ENCODE measurements around the gene BBS5.

Gene BBS5

DNA sequence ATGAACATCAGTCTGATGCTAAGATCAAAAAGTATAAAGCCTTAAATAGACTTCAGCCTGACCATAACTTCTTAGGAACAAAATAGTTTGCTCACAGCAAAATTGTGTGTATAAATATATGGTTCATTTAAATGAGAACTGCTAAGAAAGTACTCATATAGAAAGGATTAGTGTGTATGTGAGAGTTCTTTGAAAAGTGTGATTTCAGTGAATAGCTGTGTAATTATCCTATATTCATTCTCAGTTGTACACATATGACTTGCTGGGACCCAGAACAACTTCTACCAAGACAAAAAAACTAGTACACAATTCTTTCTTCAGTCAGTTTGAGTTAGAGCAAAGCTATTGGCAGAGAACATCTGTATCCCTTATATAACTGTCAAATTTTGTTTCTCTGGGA lies 7.2 kb downstream of the BBS5 start:
- H3K36me3 ChIP-seq (ENCODE audit: control insufficient read depth in 2 of 2, insufficient read depth in 1 of 2, low read length in 2 of 2): peaks cover 14 to 41% of the 10 kb centered on the region in 2 experiments
- H3K27ac ChIP-seq (ENCODE audit: extremely low read depth, low read depth, low read length): no peak overlapping the region
- H3K4me3 ChIP-seq (ENCODE audit: low read depth, low read length): no peak overlapping the region
- ChIA-PET CTCF (interaction anchor here (1.1 kb wide), 1 partner anchor 22 kb away, joined by 3 read pairs; no protein-coding TSS in a partner anchor), POLR2A (no interaction called here)
- H3K4me1 ChIP-seq (ENCODE audit: control insufficient read depth, insufficient read depth, low read length): no peaks in the 10 kb centered on the region
- H3K9me3 ChIP-seq (ENCODE audit: control insufficient read depth, insufficient read depth, low read depth, low read length): no peaks in the 10 kb centered on the region
- TF ChIP-seq, protein P1, sequence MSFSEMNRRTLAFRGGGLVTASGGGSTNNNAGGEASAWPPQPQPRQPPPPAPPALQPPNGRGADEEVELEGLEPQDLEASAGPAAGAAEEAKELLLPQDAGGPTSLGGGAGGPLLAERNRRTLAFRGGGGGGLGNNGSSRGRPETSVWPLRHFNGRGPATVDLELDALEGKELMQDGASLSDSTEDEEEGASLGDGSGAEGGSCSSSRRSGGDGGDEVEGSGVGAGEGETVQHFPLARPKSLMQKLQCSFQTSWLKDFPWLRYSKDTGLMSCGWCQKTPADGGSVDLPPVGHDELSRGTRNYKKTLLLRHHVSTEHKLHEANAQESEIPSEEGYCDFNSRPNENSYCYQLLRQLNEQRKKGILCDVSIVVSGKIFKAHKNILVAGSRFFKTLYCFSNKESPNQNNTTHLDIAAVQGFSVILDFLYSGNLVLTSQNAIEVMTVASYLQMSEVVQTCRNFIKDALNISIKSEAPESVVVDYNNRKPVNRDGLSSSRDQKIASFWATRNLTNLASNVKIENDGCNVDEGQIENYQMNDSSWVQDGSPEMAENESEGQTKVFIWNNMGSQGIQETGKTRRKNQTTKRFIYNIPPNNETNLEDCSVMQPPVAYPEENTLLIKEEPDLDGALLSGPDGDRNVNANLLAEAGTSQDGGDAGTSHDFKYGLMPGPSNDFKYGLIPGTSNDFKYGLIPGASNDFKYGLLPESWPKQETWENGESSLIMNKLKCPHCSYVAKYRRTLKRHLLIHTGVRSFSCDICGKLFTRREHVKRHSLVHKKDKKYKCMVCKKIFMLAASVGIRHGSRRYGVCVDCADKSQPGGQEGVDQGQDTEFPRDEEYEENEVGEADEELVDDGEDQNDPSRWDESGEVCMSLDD (tag by site-specific recombination; IDR thresholded peaks at IDR 0.05): no peak
- TF ChIP-seq ZFP69B (tag by site-specific recombination; IDR thresholded peaks at IDR 0.05): no peak
- no peak for TF ChIP-seq KLF10 (tag by site-specific recombination; IDR thresholded peaks at IDR 0.05)
- TF ChIP-seq ZNF791 (tag by site-specific recombination; IDR thresholded peaks at IDR 0.05): no peak
- no peak for TF ChIP-seq ZNF248 (tag by site-specific recombination; IDR thresholded peaks at IDR 0.05)
- TF ChIP-seq ZNF214 (tag by site-specific recombination; IDR thresholded peaks at IDR 0.05; ENCODE audit: borderline replicate concordance): no peak
- TF ChIP-seq PRDM1 (tag by site-specific recombination; IDR thresholded peaks at IDR 0.05): no peak
- TF ChIP-seq ZNF670 (tag by site-specific recombination; IDR thresholded peaks at IDR 0.05; ENCODE audit: low read depth): no peak
- no peak for TF ChIP-seq ZNF221 (tag by site-specific recombination; IDR thresholded peaks at IDR 0.05; ENCODE audit: borderline replicate concordance)
- TF ChIP-seq, protein P2, sequence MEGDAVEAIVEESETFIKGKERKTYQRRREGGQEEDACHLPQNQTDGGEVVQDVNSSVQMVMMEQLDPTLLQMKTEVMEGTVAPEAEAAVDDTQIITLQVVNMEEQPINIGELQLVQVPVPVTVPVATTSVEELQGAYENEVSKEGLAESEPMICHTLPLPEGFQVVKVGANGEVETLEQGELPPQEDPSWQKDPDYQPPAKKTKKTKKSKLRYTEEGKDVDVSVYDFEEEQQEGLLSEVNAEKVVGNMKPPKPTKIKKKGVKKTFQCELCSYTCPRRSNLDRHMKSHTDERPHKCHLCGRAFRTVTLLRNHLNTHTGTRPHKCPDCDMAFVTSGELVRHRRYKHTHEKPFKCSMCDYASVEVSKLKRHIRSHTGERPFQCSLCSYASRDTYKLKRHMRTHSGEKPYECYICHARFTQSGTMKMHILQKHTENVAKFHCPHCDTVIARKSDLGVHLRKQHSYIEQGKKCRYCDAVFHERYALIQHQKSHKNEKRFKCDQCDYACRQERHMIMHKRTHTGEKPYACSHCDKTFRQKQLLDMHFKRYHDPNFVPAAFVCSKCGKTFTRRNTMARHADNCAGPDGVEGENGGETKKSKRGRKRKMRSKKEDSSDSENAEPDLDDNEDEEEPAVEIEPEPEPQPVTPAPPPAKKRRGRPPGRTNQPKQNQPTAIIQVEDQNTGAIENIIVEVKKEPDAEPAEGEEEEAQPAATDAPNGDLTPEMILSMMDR (tag by site-specific recombination; IDR thresholded peaks at IDR 0.05): no peak
- no peak for TF ChIP-seq ZNF544 (tag by site-specific recombination; IDR thresholded peaks at IDR 0.05)
- TF ChIP-seq ZNF501 (tag by site-specific recombination; IDR thresholded peaks at IDR 0.05): no peak
- TF ChIP-seq, protein P3, sequence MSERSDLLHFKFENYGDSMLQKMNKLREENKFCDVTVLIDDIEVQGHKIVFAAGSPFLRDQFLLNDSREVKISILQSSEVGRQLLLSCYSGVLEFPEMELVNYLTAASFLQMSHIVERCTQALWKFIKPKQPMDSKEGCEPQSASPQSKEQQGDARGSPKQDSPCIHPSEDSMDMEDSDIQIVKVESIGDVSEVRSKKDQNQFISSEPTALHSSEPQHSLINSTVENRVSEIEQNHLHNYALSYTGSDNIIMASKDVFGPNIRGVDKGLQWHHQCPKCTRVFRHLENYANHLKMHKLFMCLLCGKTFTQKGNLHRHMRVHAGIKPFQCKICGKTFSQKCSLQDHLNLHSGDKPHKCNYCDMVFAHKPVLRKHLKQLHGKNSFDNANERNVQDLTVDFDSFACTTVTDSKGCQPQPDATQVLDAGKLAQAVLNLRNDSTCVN (tag by site-specific recombination; optimal IDR thresholded peaks at IDR 0.05): no peak
- no peak for TF ChIP-seq ZNF274 (IDR thresholded peaks at IDR 0.05; ENCODE audit: low read length)
- TF ChIP-seq ZNF274 (tag by site-specific recombination; IDR thresholded peaks at IDR 0.05; ENCODE audit: borderline replicate concordance): no peak

DNA sequence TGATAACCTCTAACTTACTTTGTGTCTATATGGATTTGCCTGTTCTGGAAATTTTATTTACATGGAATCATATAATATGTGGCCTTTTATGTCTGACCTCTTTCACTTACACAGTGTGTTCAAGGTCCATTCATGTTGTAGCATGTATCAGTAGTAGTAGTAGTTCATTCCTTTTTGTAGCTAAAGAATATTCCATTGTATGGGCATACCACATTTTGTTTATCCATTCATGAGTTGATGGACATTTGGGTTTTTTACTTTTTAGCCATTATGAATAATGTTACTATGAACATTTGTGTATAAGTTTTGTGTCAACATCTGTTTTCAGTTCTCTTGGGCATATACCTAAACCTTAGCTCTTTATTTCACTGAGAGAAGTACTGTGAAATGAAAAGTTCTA lies 11.5 kb downstream of the BBS5 start:
- H3K9me3 ChIP-seq (ENCODE audit: control insufficient read depth, insufficient read depth, low read depth, low read length): no peaks in the 10 kb centered on the region
- ChIA-PET CTCF (no interaction called here), POLR2A (no interaction called here)

DNA sequence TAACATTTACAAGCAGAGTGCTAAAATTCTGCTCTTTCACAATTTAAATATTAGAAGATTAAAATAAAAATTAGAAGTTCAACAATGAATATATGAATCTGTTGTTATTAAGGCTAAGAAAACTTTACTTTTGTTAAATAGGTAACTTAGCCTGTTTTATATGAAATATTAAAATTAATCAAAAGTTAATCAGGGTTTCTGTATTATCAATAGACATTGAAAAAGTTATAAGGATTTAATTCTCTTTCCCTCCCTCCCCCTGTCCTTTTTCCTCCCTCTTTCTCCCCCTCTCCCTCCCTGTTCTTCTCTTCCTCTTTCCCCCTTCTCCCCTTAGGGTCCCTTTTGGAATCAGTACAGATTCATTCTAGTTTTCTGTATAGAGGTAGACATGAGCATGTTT lies 12.1 kb downstream of the BBS5 start:
- ChIA-PET CTCF (no interaction called here), POLR2A (no interaction called here)
- H3K9me3 ChIP-seq (ENCODE audit: control insufficient read depth, insufficient read depth, low read depth, low read length): no peaks in the 10 kb centered on the region
- H3K4me3 ChIP-seq (ENCODE audit: low read depth, low read length): no peak overlapping the region
- peaks cover 11 to 12% of the 10 kb centered on the region in 2 experiments for H3K36me3 ChIP-seq (ENCODE audit: control insufficient read depth in 2 of 2, insufficient read depth in 1 of 2, low read length in 2 of 2)
- no peaks in the 10 kb centered on the region for H3K4me1 ChIP-seq (ENCODE audit: control insufficient read depth, insufficient read depth, low read length)
- H3K27ac ChIP-seq (ENCODE audit: extremely low read depth, low read depth, low read length): no peak overlapping the region
- TF ChIP-seq ZBTB1 (tag by site-specific recombination; IDR thresholded peaks at IDR 0.05) (no peak), ZNF366 (tag by site-specific recombination; conservative IDR thresholded peaks at IDR 0.05) (no peak), ZNF544 (tag by site-specific recombination; IDR thresholded peaks at IDR 0.05) (no peak), ZNF37A (tag by site-specific recombination; IDR thresholded peaks at IDR 0.05) (no peak), ZNF600 (tag by site-specific recombination; IDR thresholded peaks at IDR 0.05) (no peak), BCL11B (tag by site-specific recombination; IDR thresholded peaks at IDR 0.05; ENCODE audit: low read depth) (no peak)
- TF ChIP-seq, protein P4, sequence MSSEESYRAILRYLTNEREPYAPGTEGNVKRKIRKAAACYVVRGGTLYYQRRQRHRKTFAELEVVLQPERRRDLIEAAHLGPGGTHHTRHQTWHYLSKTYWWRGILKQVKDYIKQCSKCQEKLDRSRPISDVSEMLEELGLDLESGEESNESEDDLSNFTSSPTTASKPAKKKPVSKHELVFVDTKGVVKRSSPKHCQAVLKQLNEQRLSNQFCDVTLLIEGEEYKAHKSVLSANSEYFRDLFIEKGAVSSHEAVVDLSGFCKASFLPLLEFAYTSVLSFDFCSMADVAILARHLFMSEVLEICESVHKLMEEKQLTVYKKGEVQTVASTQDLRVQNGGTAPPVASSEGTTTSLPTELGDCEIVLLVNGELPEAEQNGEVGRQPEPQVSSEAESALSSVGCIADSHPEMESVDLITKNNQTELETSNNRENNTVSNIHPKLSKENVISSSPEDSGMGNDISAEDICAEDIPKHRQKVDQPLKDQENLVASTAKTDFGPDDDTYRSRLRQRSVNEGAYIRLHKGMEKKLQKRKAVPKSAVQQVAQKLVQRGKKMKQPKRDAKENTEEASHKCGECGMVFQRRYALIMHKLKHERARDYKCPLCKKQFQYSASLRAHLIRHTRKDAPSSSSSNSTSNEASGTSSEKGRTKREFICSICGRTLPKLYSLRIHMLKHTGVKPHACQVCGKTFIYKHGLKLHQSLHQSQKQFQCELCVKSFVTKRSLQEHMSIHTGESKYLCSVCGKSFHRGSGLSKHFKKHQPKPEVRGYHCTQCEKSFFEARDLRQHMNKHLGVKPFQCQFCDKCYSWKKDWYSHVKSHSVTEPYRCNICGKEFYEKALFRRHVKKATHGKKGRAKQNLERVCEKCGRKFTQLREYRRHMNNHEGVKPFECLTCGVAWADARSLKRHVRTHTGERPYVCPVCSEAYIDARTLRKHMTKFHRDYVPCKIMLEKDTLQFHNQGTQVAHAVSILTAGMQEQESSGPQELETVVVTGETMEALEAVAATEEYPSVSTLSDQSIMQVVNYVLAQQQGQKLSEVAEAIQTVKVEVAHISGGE (tag by site-specific recombination; conservative IDR thresholded peaks at IDR 0.05; ENCODE audit: low read depth): no peak
- TF ChIP-seq, protein P5, sequence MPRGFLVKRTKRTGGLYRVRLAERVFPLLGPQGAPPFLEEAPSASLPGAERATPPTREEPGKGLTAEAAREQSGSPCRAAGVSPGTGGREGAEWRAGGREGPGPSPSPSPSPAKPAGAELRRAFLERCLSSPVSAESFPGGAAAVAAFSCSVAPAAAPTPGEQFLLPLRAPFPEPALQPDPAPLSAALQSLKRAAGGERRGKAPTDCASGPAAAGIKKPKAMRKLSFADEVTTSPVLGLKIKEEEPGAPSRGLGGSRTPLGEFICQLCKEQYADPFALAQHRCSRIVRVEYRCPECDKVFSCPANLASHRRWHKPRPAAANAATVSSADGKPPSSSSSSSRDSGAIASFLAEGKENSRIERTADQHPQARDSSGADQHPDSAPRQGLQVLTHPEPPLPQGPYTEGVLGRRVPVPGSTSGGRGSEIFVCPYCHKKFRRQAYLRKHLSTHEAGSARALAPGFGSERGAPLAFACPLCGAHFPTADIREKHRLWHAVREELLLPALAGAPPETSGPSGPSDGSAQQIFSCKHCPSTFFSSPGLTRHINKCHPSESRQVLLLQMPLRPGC (tag by site-specific recombination; IDR thresholded peaks at IDR 0.05): no peak

More for the DNA sequence above, 11.5 kb downstream of the BBS5 start:
- no peaks in the 10 kb centered on the region for H3K4me1 ChIP-seq (ENCODE audit: control insufficient read depth, insufficient read depth, low read length)
- no peak overlapping the region for H3K4me3 ChIP-seq (ENCODE audit: low read depth, low read length)
- no peak overlapping the region for H3K27ac ChIP-seq (ENCODE audit: extremely low read depth, low read depth, low read length)
- peaks cover 11 to 13% of the 10 kb centered on the region in 2 experiments for H3K36me3 ChIP-seq (ENCODE audit: control insufficient read depth in 2 of 2, insufficient read depth in 1 of 2, low read length in 2 of 2)
- TF ChIP-seq ZNF157 (tag by site-specific recombination; IDR thresholded peaks at IDR 0.05) (no peak), ZNF133 (tag by site-specific recombination; IDR thresholded peaks at IDR 0.05) (no peak)
